Measurements from ENCODE around the gene GCSAM.

The GCSAM gene

GRCh38 chr3:112097378-112097777 lies 35.7 kb downstream of the GCSAM start:
- DNase-seq: no peak

GRCh38 chr3:112096176-112096575 lies 36.9 kb downstream of the GCSAM start:
- DNase-seq: no peak

- DNase-seq: no peak
Measured at GRCh38 chr3:112095731-112096130, 37.3 kb downstream of the GCSAM start.

- DNase-seq: no peak
Measured at GRCh38 chr3:112093180-112093522, 39.9 kb downstream of the GCSAM start.

DNA sequence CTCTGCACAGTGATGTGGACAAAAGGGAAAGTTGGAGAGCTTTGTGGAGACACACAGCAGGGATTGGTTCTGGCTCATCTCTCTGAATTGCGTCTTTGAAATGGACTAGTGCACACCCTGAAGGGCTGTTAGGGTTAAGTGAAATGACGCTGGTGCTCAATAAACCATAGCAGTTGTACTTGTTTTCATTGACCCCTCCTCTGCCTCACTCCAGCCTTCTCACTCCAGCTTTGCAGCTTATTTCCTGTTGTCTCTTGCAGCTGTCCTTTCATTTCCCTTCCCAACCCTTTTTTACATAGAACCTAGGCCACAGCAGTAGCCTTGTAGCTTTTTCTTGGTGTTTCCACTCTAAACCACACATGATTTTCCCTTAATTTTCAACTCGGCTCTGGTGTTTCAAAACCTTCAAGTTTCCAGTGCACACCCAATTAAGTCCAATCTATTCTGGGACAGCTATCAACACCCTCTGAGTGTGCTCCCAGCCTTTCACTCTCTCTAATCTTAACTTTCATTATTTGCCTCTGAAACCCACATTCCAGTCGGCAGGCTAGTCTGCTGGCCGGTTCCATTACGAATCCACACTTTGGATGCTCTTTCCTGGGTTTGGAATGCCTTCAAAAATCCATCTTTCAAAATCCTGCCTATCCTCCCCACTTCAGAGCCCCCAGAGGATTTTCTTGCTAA lies 40.4 kb downstream of the GCSAM start:
- no peak for DNase-seq

- DNase-seq: no peak
Measured at GRCh38 chr3:112090887-112091586, 42.0 kb downstream of the GCSAM start.

DNA sequence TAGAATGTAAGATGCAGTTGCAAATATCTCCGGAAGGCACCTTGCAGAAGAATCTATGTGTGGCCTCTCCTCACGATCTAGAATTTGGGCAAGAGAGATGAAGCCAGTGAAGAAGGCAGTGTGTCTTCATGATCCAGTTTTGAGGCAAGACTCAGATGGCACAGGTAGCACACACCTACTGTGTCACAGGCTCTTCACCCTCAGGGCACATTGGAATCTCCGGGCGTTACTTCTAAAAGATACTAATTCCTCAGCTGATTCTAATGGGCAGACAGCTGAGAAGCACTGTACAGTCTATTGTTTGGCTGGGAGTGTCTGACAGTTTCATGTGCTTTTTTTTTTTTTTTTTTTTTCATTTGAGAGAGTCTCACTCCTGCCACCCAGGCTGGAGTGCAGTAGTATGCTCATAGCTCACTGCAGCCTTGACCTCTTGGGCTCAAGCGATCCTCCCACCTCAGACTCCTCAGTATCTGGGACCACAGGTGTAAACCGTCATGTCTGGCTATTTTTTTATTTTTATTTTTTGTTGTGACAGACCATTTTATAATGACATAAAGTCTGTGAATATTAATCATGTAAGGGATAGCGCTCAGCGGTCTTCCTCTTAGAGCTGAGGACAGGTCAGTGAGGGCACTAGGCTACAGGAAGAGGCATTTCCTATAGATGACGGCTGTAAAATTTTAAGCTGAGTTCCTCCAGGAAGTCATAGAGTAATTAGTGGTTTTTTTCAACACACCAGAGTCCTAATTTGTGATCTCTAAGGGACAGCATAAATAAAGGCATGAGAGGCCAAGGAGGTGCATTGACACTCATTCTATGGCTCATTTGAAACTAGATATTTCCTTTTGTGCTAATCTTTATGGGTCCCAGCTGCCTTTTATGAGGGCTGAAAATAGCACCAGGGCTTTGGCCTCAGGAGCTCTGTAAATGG lies 42.8 kb downstream of the GCSAM start:
- DNase-seq: no peak

DNA sequence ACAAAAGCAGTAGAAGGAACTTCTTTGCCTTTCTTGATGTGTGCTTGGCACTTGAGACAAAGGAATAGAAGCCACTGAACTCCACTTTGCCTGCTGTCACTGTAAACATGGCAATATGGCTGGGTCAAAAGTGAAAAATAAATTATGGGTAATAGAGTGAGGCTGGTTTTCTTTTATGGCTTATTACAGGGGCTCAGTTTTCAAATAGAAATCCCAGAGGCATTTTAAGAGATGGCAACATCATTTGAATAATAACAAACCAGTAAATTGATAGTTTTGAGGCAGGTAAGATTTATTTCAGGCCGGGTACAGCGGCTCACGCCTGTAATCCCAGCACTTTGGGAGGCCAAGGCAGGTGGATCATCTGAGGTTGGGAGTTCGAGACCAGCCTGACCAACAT lies 44.1 kb downstream of the GCSAM start:
- DNase-seq: no peak

DNA sequence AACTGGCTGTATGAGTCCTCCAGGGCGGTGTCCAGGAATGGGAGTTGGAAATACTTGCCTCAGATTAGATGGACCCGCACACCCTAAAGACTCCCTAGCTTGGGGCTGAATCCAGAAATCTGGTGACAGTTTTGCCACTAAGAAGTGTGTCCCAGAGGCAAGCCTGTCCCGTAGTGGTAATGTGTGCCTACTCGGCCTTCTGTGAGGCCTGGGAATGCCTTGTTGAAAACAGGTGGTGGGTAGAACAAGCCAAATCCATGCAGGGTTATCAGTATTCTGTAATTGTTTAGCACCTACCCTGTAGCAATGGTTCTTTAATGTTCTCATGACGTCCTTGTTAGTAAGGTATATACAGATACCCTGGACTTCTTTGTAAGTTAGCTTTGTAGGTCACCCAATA lies 45.3 kb downstream of the GCSAM start:
- DNase-seq: no peak

GRCh38 chr3:112086875-112087524 lies 46.0 kb downstream of the GCSAM start:
- no peak for DNase-seq

DNA sequence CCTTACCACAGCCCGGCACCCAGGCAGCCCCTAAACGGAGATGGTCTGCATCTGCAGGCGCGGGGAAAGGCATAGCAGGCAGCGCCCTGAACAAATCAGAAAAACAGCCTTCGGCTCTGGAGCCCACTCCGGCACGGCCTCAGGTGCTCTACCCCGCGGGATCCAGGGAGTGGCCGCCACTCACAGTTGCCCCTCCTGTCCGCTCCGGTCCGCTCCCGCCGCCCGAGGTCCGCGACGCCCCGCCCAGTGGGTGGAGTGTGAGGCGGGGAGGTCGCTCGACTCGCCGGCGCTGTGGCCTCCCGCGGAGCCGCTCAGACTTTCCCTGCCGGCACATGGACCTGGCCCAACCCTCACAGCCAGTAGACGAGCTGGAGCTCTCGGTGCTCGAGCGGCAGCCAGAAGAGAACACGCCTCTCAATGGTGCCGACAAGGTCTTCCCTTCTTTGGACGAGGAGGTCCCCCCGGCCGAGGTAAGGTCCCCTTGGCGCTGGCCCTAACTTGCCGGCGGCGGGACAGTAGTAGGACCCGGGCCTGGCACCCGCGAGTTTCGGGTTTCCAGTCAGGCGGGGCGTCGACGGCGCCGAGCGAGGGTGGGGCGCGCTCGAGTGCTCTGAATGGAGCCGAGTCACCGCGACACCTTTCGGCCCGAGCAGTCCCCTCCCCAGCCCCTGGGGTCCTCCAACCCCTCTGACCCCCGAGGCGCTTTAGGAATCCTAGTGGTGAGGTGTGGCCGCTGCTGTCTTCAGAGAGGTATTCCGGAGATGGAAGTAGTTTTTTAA lies 46.8 kb downstream of the GCSAM start, which contains the start of gene C3orf52:
TSS of gene C3orf52 (plus strand) at position 314 of the 779 bp plus-strand sequence. CDS start at position 333, 19 bp downstream.
- peak; percentile 31 to 43 for DNase-seq

DNA sequence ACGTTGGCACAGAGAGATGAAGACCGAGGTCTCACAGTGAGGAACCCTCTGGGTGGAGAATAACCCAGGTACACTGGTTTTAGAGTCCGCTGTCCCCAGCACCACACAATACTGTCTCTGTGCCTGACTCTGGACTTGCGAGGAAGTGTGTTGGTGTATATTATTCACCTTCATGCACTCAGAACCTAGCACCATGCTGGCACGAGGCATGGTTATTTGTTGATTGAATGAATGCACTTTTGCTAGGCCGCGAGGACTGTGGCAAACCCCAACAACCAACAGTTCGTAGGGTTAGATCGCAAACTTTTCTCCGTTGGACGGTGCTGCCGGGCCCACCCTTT lies 47.3 kb downstream of the GCSAM start:
- DNase-seq: no peak

GRCh38 chr3:112084980-112085705 lies 47.9 kb downstream of the GCSAM start:
- DNase-seq: no peak

GRCh38 chr3:112083239-112083638 lies 49.8 kb downstream of the GCSAM start:
- DNase-seq: no peak

DNA sequence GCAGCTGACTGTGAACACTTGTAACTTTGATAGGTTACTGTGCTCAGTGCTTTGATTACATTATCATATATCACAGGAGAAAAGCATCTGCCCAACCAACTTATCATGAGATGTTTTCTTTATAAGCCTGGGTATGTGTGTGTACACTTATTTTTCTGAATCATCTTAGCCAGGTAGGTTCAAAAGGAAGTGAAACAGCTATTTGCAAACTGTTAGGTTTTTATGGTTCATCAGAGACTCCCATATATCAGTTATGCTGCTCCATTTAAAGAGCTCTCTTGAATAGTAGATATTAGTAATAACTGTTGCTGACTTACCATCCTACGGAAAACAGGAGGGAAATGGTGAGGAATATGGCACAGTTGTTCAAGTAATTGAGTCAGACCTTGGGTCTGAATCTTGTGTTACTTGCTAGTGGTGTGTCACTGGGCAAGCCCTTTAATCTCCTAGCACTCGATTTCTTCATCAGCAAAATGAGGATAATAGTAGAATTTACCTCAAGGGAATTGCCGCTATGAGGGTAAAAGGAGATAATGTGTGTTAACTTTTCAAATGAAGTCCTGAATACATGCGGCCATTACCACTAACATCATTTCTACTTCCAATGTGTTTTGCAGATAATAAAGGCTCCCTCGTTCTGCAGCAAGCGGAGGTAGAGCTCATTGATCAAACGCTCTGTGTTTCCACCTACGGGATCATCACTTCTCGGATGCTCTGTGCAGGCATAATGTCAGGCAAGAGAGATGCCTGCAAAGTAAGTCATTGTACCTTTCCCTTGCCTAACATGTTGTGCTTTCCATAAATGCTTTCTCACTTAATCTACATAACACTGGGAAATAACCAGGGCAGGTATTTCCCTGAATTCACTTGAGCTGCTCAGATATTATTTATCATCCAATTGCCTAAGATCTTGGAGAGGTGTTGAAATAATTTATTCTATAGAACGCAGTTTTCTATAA lies 54.6 kb downstream of the GCSAM start:
- DNase-seq: no peak

DNA sequence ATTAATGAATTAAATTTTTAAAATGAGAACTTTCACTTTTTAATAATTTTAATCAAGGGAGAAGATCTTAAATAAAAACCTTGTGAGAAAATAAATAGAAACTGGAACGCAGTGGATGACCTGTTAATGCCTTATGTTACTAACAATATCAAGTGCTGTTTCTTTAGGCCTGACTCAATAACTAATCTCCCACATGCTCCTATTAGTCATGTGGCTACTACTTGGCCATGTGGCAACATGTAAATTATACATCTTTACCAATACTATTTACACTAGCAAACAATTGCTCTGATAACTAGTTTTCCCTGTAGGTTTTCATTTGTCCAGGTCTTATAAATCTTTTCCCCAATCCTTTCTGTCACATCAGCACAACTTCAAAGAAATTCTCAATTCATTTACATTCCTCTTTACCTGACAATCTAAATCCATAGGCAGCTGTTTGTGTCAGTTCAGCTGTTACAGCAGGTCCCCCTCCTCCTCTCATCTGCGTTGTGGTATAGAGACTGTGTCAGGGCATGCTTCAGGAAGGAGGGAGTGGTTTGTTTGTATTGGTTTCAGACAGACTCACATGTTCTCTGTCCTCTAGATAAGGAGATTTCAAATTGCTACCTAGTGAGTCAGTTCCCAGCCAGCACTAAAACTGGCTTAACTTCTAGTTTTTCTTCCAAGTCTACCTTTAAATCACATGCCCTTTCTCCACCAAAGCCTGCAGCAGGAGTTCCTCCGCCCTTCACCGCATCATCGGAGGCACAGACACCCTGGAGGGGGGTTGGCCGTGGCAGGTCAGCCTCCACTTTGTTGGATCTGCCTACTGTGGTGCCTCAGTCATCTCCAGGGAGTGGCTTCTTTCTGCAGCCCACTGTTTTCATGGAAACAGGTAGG lies 58.2 kb downstream of the GCSAM start:
- peak in 1 of 2 experiments; percentile 6 for DNase-seq

DNA sequence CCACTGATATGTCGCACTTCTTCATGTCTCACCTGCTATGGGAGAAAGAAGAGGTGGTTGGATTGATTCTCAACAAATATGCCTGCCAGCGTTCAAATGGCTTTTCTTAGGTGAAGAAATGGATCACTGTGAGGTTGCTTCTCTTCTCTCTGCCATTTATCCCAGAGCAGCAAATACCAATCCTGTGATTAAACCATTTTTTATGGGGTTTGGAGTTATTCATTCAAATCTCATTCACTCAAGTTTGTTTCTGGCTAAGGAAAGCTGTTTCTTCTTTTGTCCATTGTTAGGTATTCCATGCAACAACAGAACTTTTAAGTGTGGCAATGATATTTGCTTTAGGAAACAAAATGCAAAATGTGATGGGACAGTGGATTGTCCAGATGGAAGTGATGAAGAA lies 59.0 kb downstream of the GCSAM start:
- DNase-seq: no peak

GRCh38 chr3:112072387-112073060 lies 60.5 kb downstream of the GCSAM start:
- DNase-seq: peak; percentile 54 to 56
